HG03354 (cell line): Measurements from ENCODE around the gene GDF11.

ENCODE experiments used
- ATAC-seq: cut with Tn5 transposase; IDR thresholded peaks from one replicate; pipeline ENCODE4 v1.9.1; 2021; ENCODE audit warnings: mild to moderate bottlenecking; ENCODE audit not compliant: unreplicated experiment, poor library complexity, severe bottlenecking

GDF11 gene

GRCh38 chr12:55706568-55707218, 36.2 kb upstream of the GDF11 start:
- no peak for ATAC-seq

GRCh38 chr12:55707219-55707671, 35.7 kb upstream of the GDF11 start:
- no peak for ATAC-seq

GRCh38 chr12:55707841-55708694, 34.9 kb upstream of the GDF11 start, which contains the start of gene ITGA7:
TSS of gene ITGA7 (minus strand) at chr12:55707904. CDS start at chr12:55707682, 222 bp downstream.
- peak; percentile 57 for ATAC-seq

GRCh38 chr12:55708695-55709233, 34.2 kb upstream of the GDF11 start:
- ATAC-seq = no peak

GRCh38 chr12:55711786-55712553, 31.0 kb upstream of the GDF11 start:
- no peak for ATAC-seq

- no peak for ATAC-seq
Observed at GRCh38 chr12:55712700-55713415, 30.1 kb upstream of the GDF11 start.

- no peak for ATAC-seq
Observed at GRCh38 chr12:55713721-55714120, 29.2 kb upstream of the GDF11 start.

GRCh38 chr12:55715169-55715764, 27.7 kb upstream of the GDF11 start:
- ATAC-seq = peak; percentile 4

- ATAC-seq = peak; percentile 92
Observed at GRCh38 chr12:55715833-55716581, 26.9 kb upstream of the GDF11 start, which contains the start of gene BLOC1S1. TSS of gene BLOC1S1 (plus strand) at chr12:55716046. CDS start at chr12:55716052, 6 bp downstream.

GRCh38 chr12:55716582-55716957, 26.4 kb upstream of the GDF11 start:
- no peak for ATAC-seq

GRCh38 chr12:55717011-55718007, 25.6 kb upstream of the GDF11 start:
- no peak for ATAC-seq

- ATAC-seq = no peak
Observed at GRCh38 chr12:55718015-55718414, 24.9 kb upstream of the GDF11 start.

GRCh38 chr12:55718624-55719275, 24.2 kb upstream of the GDF11 start:
- ATAC-seq = no peak

- no peak for ATAC-seq
Observed at GRCh38 chr12:55719371-55719770, 23.6 kb upstream of the GDF11 start.

- ATAC-seq = no peak
Observed at GRCh38 chr12:55720071-55720564, 22.8 kb upstream of the GDF11 start, which contains the start of gene RDH5. TSS of gene RDH5 (plus strand) at chr12:55720393. CDS start at chr12:55721185, 792 bp downstream.

- no peak for ATAC-seq
Observed at GRCh38 chr12:55720894-55721444, 22.0 kb upstream of the GDF11 start.
